Measurements from ENCODE around the gene GJA4. TPM values are rescaled to one million over a fixed set of nuclear protein-coding genes. Genes with fewer than 3 reads are reported as not detected.
"Not testable (repeated sequence)": the region's sequence is repeated elsewhere in the genome, so short reads cannot be mapped to it uniquely, and the experiment has no call there.

GJA4 gene
- total RNA-seq, 1 donor from 2014 or later = not detected

GRCh38 chr1:34810781-34811180 lies 18.0 kb downstream of the GJA4 start:
- H3K36me3 Mint-ChIP-seq (ENCODE audit: low read depth); intact Hi-C loops (cut with micrococcal nuclease); H3K4me3 Mint-ChIP-seq (ENCODE audit: low read depth); H3K27me3 Mint-ChIP-seq (ENCODE audit: low read depth); H3K4me1 Mint-ChIP-seq (ENCODE audit: low read depth); H3K27ac Mint-ChIP-seq; DNase-seq (ENCODE audit: low spot score): not testable (repeated sequence)
- peaks cover 10% of the 10 kb centered on the region for H3K9me3 Mint-ChIP-seq

DNA sequence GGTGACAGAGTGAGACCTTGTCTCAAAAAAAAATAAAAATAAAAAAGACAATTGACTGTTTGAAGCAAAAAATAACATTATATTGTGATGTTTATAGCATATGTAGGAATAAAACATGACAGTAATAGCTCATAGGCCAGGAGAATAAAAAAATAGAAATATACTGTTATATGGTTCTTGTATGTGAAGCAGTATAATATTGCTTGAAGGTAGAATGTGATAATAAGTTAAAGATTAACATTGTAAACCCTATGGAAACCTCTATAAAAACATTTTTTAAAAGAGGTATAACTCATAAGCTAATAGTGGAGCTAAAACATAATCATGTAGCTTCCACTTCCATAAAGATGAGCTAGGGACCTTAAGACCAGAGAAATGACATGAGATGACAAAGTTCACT lies 23.5 kb downstream of the GJA4 start:
- H3K9me3 Mint-ChIP-seq = no peaks in the 10 kb centered on the region

GRCh38 chr1:34816778-34817177 lies 24.0 kb downstream of the GJA4 start:
- no peak for DNase-seq (ENCODE audit: low spot score)
- Mint-ChIP-seq H3K36me3 (ENCODE audit: low read depth) (no peaks in the 10 kb centered on the region), H3K27me3 (ENCODE audit: low read depth) (peaks cover 1% of the 10 kb centered on the region), H3K9me3 (no peaks in the 10 kb centered on the region), H3K27ac (no peak overlapping the region), H3K4me3 (ENCODE audit: low read depth) (no peak overlapping the region), H3K4me1 (ENCODE audit: low read depth) (no peaks in the 10 kb centered on the region)
- intact Hi-C loops (cut with micrococcal nuclease) = no loop called here

More for the DNA sequence above, 23.5 kb downstream of the GJA4 start:
- Mint-ChIP-seq H3K4me3 (ENCODE audit: low read depth) (no peak overlapping the region), H3K27me3 (ENCODE audit: low read depth) (peaks cover 1% of the 10 kb centered on the region), H3K4me1 (ENCODE audit: low read depth) (no peaks in the 10 kb centered on the region), H3K36me3 (ENCODE audit: low read depth) (no peaks in the 10 kb centered on the region), H3K27ac (no peak overlapping the region)
- intact Hi-C loops (cut with micrococcal nuclease) = no loop called here
- no peak for DNase-seq (ENCODE audit: low spot score)

DNA sequence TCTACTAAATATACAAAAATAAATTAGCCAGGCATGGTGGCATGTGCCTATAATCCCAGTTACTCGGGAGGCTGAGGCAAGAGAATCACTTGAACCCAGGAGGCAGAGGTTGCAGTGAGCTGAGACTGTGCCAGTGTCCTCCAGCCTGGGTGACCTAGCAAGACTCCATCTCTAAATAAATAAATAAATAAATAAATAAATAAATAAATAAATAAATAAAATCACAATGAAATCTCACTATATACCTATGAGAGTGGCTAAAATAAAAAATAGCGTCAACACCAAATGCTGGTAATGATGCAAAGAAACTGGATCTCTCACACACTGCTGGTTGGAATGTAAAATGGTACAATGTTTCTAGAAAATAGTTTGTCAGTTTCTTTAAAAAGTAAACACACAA lies 26.1 kb downstream of the GJA4 start:
- not testable (repeated sequence) for H3K27ac Mint-ChIP-seq

GRCh38 chr1:34822202-34822601 lies 29.4 kb downstream of the GJA4 start:
- Mint-ChIP-seq H3K4me3 (ENCODE audit: low read depth) (no peak overlapping the region), H3K4me1 (ENCODE audit: low read depth) (no peaks in the 10 kb centered on the region), H3K27ac (no peak overlapping the region), H3K27me3 (ENCODE audit: low read depth) (peaks cover 1% of the 10 kb centered on the region), H3K9me3 (no peaks in the 10 kb centered on the region), H3K36me3 (ENCODE audit: low read depth) (no peaks in the 10 kb centered on the region)
- intact Hi-C loops (cut with micrococcal nuclease) = no loop called here
- DNase-seq (ENCODE audit: low spot score) = no peak

More for the DNA sequence above, 26.1 kb downstream of the GJA4 start:
- DNase-seq (ENCODE audit: low spot score); H3K4me1 Mint-ChIP-seq (ENCODE audit: low read depth); H3K27me3 Mint-ChIP-seq (ENCODE audit: low read depth); H3K4me3 Mint-ChIP-seq (ENCODE audit: low read depth); H3K36me3 Mint-ChIP-seq (ENCODE audit: low read depth); H3K9me3 Mint-ChIP-seq; intact Hi-C loops (cut with micrococcal nuclease): not testable (repeated sequence)

GRCh38 chr1:34824817-34825454 lies 32.1 kb downstream of the GJA4 start:
- Mint-ChIP-seq H3K9me3 (no peaks in the 10 kb centered on the region), H3K4me3 (ENCODE audit: low read depth) (no peak overlapping the region), H3K4me1 (ENCODE audit: low read depth) (no peaks in the 10 kb centered on the region), H3K27me3 (ENCODE audit: low read depth) (no peaks in the 10 kb centered on the region), H3K36me3 (ENCODE audit: low read depth) (no peaks in the 10 kb centered on the region), H3K27ac (no peak overlapping the region)
- intact Hi-C loops (cut with micrococcal nuclease) = no loop called here
- peak; percentile 3 for DNase-seq (ENCODE audit: low spot score)

DNA sequence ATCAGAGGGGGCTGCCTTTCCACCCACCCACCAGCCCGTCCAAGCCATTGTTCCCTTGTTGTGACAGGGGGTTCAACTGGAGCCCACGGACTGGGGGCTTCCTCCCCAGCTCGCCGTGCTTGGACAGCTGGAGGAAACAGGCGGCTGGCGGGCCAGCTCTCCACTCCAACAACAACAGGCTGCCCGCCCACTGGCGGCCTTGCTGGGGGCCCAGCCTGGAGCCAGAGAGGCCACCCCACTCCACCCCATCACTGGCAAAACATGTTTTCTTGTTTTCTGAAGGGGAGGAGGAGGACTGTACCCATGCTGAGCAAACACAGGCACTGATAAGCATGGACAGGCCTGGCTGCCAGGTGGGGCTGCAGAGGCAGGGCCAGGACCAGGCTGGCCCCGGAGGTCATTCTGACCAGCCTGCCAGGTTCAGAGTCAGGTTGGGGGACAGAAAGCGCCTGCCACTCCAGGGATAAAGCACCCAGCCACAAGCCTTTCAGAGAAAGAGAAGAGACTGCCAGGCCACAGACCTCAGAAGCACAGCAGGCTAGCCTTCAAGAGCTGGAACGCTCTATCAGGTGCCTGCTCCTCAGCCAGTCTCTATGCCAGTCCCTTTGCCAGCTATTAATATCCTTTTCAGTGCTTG lies 32.8 kb downstream of the GJA4 start:
- Mint-ChIP-seq H3K9me3 (no peaks in the 10 kb centered on the region), H3K4me1 (ENCODE audit: low read depth) (no peaks in the 10 kb centered on the region), H3K27ac (no peak overlapping the region), H3K4me3 (ENCODE audit: low read depth) (no peak overlapping the region), H3K36me3 (ENCODE audit: low read depth) (no peaks in the 10 kb centered on the region), H3K27me3 (ENCODE audit: low read depth) (no peaks in the 10 kb centered on the region)
- intact Hi-C loops (cut with micrococcal nuclease) = no loop called here
- DNase-seq (ENCODE audit: low spot score) = peak; percentile 6

- Mint-ChIP-seq H3K9me3 (no peaks in the 10 kb centered on the region), H3K36me3 (ENCODE audit: low read depth) (no peaks in the 10 kb centered on the region), H3K27me3 (ENCODE audit: low read depth) (no peaks in the 10 kb centered on the region), H3K4me1 (ENCODE audit: low read depth) (no peaks in the 10 kb centered on the region), H3K27ac (no peak overlapping the region), H3K4me3 (ENCODE audit: low read depth) (no peak overlapping the region)
- intact Hi-C loops (cut with micrococcal nuclease) = no loop called here
- peak; percentile 3 for DNase-seq (ENCODE audit: low spot score)
Measured at GRCh38 chr1:34827341-34827941, 34.6 kb downstream of the GJA4 start.

DNA sequence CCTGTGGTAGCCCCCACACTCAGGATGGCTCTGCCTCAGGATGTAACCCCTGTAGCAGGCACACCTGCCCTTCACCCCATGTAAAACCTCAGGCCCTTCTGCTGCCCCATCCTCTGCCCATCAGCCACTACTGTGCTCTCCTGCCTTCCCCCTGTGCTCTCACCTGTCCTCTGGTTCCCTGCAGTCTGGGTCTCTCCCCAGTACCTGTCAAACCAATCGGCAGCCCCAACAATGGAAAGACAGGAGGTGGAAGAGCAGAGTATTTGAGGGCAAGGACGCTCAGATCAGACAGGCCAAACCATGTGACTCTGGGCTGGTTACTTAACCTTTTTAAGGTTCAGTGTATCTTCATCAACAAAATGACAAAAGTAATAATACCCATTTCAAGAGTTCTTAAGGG lies 35.8 kb downstream of the GJA4 start:
- H3K27ac Mint-ChIP-seq = no peak overlapping the region
- DNase-seq (ENCODE audit: low spot score) = peak; percentile 7
- intact Hi-C loops (cut with micrococcal nuclease) = no loop called here
- no peaks in the 10 kb centered on the region for H3K27me3 Mint-ChIP-seq (ENCODE audit: low read depth)
- H3K4me3 Mint-ChIP-seq (ENCODE audit: low read depth) = no peak overlapping the region
- no peaks in the 10 kb centered on the region for H3K4me1 Mint-ChIP-seq (ENCODE audit: low read depth)
- H3K36me3 Mint-ChIP-seq (ENCODE audit: low read depth) = no peaks in the 10 kb centered on the region
- H3K9me3 Mint-ChIP-seq = no peaks in the 10 kb centered on the region

DNA sequence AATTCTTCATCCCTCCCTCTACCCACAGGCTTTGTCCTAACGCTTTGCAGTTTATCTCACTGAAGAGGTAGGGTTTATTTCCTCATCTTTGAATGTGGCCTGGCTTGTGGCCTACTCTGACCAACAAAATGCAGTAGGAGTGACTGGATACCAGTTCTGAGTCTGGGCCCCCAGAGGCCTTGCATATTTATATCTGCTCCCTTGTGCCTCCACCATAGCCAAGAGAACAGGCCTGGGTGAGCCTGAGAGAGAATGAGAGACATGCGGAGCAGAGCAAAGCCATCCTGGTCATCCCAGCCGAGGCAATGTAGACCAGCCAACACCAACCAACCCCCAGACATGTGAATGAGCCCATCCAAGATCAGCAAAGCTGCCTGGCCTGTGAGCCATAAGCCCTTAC lies 36.5 kb downstream of the GJA4 start:
- Mint-ChIP-seq H3K27me3 (ENCODE audit: low read depth) (no peaks in the 10 kb centered on the region), H3K4me3 (ENCODE audit: low read depth) (no peak overlapping the region), H3K36me3 (ENCODE audit: low read depth) (no peaks in the 10 kb centered on the region), H3K27ac (no peak overlapping the region), H3K9me3 (no peaks in the 10 kb centered on the region), H3K4me1 (ENCODE audit: low read depth) (no peaks in the 10 kb centered on the region)
- intact Hi-C loops (cut with micrococcal nuclease) = no loop called here
- no peak for DNase-seq (ENCODE audit: low spot score)

DNA sequence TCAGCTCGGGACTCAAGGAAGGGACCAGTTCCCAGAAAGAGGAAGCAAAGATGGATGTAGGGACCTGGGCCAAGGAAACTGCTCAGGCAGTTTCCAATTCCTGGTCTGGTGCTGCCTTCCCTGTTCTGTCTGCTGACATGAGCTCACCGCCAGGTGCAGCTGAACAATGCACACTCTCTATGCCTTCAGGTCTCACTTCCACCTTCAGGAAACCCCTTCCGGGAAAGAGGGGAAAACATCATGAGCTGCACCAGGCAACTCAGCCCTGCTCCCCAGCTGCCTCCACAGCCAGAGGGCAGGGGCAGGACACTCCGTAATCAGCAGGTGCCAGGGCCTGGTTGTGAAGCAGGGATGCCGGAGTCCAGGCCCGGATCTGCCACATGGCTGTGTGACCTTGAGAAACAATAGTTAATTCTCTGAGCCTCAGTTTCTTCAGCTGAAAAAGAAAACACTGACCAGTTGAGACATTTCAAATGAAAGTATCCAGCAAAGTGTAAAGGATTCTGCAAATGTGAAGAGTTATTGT lies 39.0 kb downstream of the GJA4 start:
- intact Hi-C loops (cut with micrococcal nuclease) = no loop called here
- H3K36me3 Mint-ChIP-seq (ENCODE audit: low read depth) = no peaks in the 10 kb centered on the region
- no peak overlapping the region for H3K27ac Mint-ChIP-seq
- no peaks in the 10 kb centered on the region for H3K4me1 Mint-ChIP-seq (ENCODE audit: low read depth)
- H3K9me3 Mint-ChIP-seq = no peaks in the 10 kb centered on the region
- H3K27me3 Mint-ChIP-seq (ENCODE audit: low read depth) = no peaks in the 10 kb centered on the region
- no peak for DNase-seq (ENCODE audit: low spot score)
- H3K4me3 Mint-ChIP-seq (ENCODE audit: low read depth) = no peak overlapping the region

DNA sequence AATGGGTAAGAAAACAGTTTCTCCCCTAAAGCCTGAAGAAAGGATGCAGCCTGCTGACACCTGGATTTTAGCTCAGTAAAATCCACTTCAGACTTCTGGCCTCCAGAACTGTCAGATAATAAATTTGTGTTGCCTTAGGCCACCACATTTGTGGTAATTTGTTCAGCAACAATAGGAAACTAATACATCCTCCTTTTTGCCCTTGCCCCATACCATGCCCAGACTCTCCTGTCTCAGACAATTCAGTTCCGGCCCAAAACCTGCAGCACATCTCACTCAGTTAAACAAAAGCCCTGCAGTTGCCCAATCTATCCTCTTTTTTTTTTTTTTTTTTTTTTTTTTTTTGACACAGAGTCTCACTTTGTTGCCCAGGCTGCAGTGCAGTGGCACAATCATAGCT lies 40.9 kb downstream of the GJA4 start:
- Mint-ChIP-seq H3K9me3 (no peaks in the 10 kb centered on the region), H3K27ac (no peak overlapping the region), H3K4me3 (ENCODE audit: low read depth) (no peak overlapping the region), H3K4me1 (ENCODE audit: low read depth) (no peaks in the 10 kb centered on the region), H3K36me3 (ENCODE audit: low read depth) (no peaks in the 10 kb centered on the region), H3K27me3 (ENCODE audit: low read depth) (no peaks in the 10 kb centered on the region)
- intact Hi-C loops (cut with micrococcal nuclease) = no loop called here
- DNase-seq (ENCODE audit: low spot score) = no peak

- H3K4me1 Mint-ChIP-seq (ENCODE audit: low read depth) = peaks cover 4% of the 10 kb centered on the region
- H3K4me3 Mint-ChIP-seq (ENCODE audit: low read depth) = no peak overlapping the region
- no peak overlapping the region for H3K27ac Mint-ChIP-seq
- no peak for DNase-seq (ENCODE audit: low spot score)
- no peaks in the 10 kb centered on the region for H3K9me3 Mint-ChIP-seq
- H3K27me3 Mint-ChIP-seq (ENCODE audit: low read depth) = no peaks in the 10 kb centered on the region
- intact Hi-C loops (cut with micrococcal nuclease) = no loop called here
- H3K36me3 Mint-ChIP-seq (ENCODE audit: low read depth) = no peaks in the 10 kb centered on the region
Measured at GRCh38 chr1:34839526-34840305, 46.9 kb downstream of the GJA4 start.

Measured in activated T-helper 2 cell treated with anti-CD3 and anti-CD28 coated beads, Interferon-gamma antibody, Interleukin-2, Interleukin-4, amounts not matched to agents 10 μg/mL and 5 μg/mL and 100 μg/mL, durations not matched to agents 14 hours and 24 hours and 36 hours (primary cell).